Fibroblast of lung (primary cell): ENCODE results near the gene STK4. TPM values are rescaled to one million over a fixed set of nuclear protein-coding genes. Genes with fewer than 3 reads are reported as not detected.

ENCODE experiments used
- DNase-seq, 2 donors: peaks; one replicate each; pipeline versions ENCODE4 v3.0.0 to v3.0.0-alpha.2; 2010; ENCODE audit warnings: low read depth in 2 of 2
- H2AFZ ChIP-seq: 2 replicates; pipeline ENCODE4 v1.5.1; 2012; ENCODE audit warnings: low read length, control low read depth, inconsistent platforms
- H3K27ac ChIP-seq: 2 replicates; pipeline ENCODE4 v1.5.1; 2011; ENCODE audit warnings: low read length, control low read depth; ENCODE audit not compliant: insufficient read depth
- H3K27me3 ChIP-seq: 2 replicates; pipeline ENCODE4 v1.5.1; 2011; ENCODE audit warnings: mild to moderate bottlenecking, low read length; ENCODE audit not compliant: control insufficient read depth, insufficient read depth
- H3K36me3 ChIP-seq: 2 replicates; pipeline ENCODE4 v1.5.1; 2011; ENCODE audit warnings: low read length; ENCODE audit not compliant: control insufficient read depth, insufficient read depth
- H3K4me1 ChIP-seq: 2 replicates; pipeline ENCODE4 v1.5.1; 2011; ENCODE audit warnings: low read length; ENCODE audit not compliant: control insufficient read depth, insufficient read depth; ENCODE audit errors: extremely low read depth
- H3K4me2 ChIP-seq: 2 replicates; pipeline ENCODE4 v1.5.1; 2011; ENCODE audit warnings: low read length, control low read depth; ENCODE audit not compliant: insufficient read depth; ENCODE audit errors: extremely low read depth
- H3K4me3 ChIP-seq, 4 experiments: fragments of 200-600 bp in 1 of 4; sonication (generic) in 1 of 4; replicated peaks in 1 of 4; 2 replicates each; pipeline ENCODE4 v1.5.1; 2011 to 2016; ENCODE audit warnings: low read length in 4 of 4, low read depth in 3 of 4, mild to moderate bottlenecking in 3 of 4, control low read depth in 2 of 4, inconsistent platforms in 1 of 4, mixed read lengths in 1 of 4; ENCODE audit not compliant: insufficient read depth in 1 of 4; ENCODE audit errors: control extremely low read depth in 1 of 4
- H3K79me2 ChIP-seq: 2 replicates; pipeline ENCODE4 v1.5.1; 2012; ENCODE audit warnings: mild to moderate bottlenecking, low read length, inconsistent platforms; ENCODE audit not compliant: control insufficient read depth, insufficient read depth
- H3K9ac ChIP-seq: 2 replicates; pipeline ENCODE4 v1.5.1; 2011; ENCODE audit warnings: mild to moderate bottlenecking, low read length, control low read depth; ENCODE audit not compliant: insufficient read depth
- H3K9me3 ChIP-seq: 2 replicates; pipeline ENCODE4 v1.5.1; 2012; ENCODE audit warnings: low read depth, low read length; ENCODE audit not compliant: control insufficient read depth, insufficient read depth
- H4K20me1 ChIP-seq: 2 replicates; pipeline ENCODE4 v1.5.1; 2011; ENCODE audit warnings: low read length; ENCODE audit not compliant: control insufficient read depth, insufficient read depth; ENCODE audit errors: extremely low read depth
- CTCF ChIP-seq, 2 donors: IDR thresholded peaks in 1 of 2; conservative IDR thresholded peaks in 1 of 2; 1 replicate in 1 of 2; 2 replicates in 1 of 2; pipeline ENCODE4 v1.5.1; 2011 to 2012; ENCODE audit warnings: low read length in 2 of 2, control low read depth in 1 of 2, inconsistent platforms in 1 of 2, low read depth in 1 of 2, mild to moderate bottlenecking in 1 of 2
- EZH2 ChIP-seq: IDR thresholded peaks from 2 replicates; pipeline ENCODE4 v1.5.1; 2012; ENCODE audit warnings: low read length, control low read depth, mild to moderate bottlenecking; ENCODE audit errors: missing control alignments
- polyA plus RNA-seq, 2 donors: library from polyadenylated mRNA; depleted of rRNA in 1 of 2; stranded (reverse) in 1 of 2; unstranded in 1 of 2; fragments of >200 nt; gene quantifications; 2 replicates each; pipeline ENCODE4 v1.2.1, GENCODE V29; 2011 to 2012; ENCODE audit warnings: missing spikeins in 1 of 2
- total RNA-seq: library from RNA; depleted of rRNA; stranded (reverse); fragments of >200 nt; gene quantifications from 2 replicates; pipeline ENCODE4 v1.2.1, GENCODE V29; 2014

STK4 gene
- total and polyA plus RNA-seq, 2 donors (not counting 1 experiment from before 2014, with no cell fraction given), result 19.0 to 31.7 TPM

- H3K4me2 ChIP-seq, result no peak overlapping the region
- H3K9me3 ChIP-seq, result no peaks in the 10 kb centered on the region
- H3K4me3 ChIP-seq, result no peak overlapping the region
- DNase-seq, result peak; percentile 4 to 43
- H3K4me1 ChIP-seq, result no peaks in the 10 kb centered on the region
- no peaks in the 10 kb centered on the region for H3K27me3 ChIP-seq
- H3K79me2 ChIP-seq, result no peaks in the 10 kb centered on the region
- H3K27ac ChIP-seq, result no peak overlapping the region
- TF ChIP-seq EZH2, result no peak
- no peak for TF ChIP-seq CTCF (conservative IDR thresholded peaks at IDR 0.05 in 1 of 2, IDR thresholded peaks at IDR 0.05 in 1 of 2; ENCODE audit: low read depth in 1 of 2, low read length in 2 of 2)
- peaks cover 2% of the 10 kb centered on the region for H3K36me3 ChIP-seq
- no peak overlapping the region for H3K9ac ChIP-seq
- no peak overlapping the region for H2AFZ ChIP-seq
- H4K20me1 ChIP-seq, result no peaks in the 10 kb centered on the region
Measured at GRCh38 chr20:44993343-44993742, 27.0 kb downstream of the STK4 start.

- no peak overlapping the region for H2AFZ ChIP-seq
- H3K4me1 ChIP-seq, result no peaks in the 10 kb centered on the region
- no peaks in the 10 kb centered on the region for H3K27me3 ChIP-seq
- no peak for DNase-seq
- H3K27ac ChIP-seq, result no peak overlapping the region
- no peak overlapping the region for H3K4me3 ChIP-seq
- no peak overlapping the region for H3K4me2 ChIP-seq
- H3K36me3 ChIP-seq, result peaks cover 4% of the 10 kb centered on the region
- no peaks in the 10 kb centered on the region for H3K9me3 ChIP-seq
- TF ChIP-seq CTCF (conservative IDR thresholded peaks at IDR 0.05 in 1 of 2, IDR thresholded peaks at IDR 0.05 in 1 of 2; ENCODE audit: low read depth in 1 of 2, low read length in 2 of 2), result no peak
- no peak for TF ChIP-seq EZH2
- H3K79me2 ChIP-seq, result no peaks in the 10 kb centered on the region
- no peaks in the 10 kb centered on the region for H4K20me1 ChIP-seq
- H3K9ac ChIP-seq, result no peak overlapping the region
Measured at GRCh38 chr20:44997171-44997570, 30.9 kb downstream of the STK4 start.

GRCh38 chr20:44997668-44998067 lies 31.4 kb downstream of the STK4 start:
- H3K4me3 ChIP-seq, result no peak overlapping the region
- H3K27ac ChIP-seq, result no peak overlapping the region
- H4K20me1 ChIP-seq, result no peaks in the 10 kb centered on the region
- no peak for TF ChIP-seq EZH2
- DNase-seq, result no peak
- H3K4me2 ChIP-seq, result no peak overlapping the region
- H3K27me3 ChIP-seq, result no peaks in the 10 kb centered on the region
- no peak overlapping the region for H3K9ac ChIP-seq
- H2AFZ ChIP-seq, result no peak overlapping the region
- H3K36me3 ChIP-seq, result peaks cover 4% of the 10 kb centered on the region
- no peaks in the 10 kb centered on the region for H3K9me3 ChIP-seq
- H3K4me1 ChIP-seq, result no peaks in the 10 kb centered on the region
- no peaks in the 10 kb centered on the region for H3K79me2 ChIP-seq
